H4 (cell line): Measurements from ENCODE around the gene GRID1. TPM values are rescaled to one million over a fixed set of nuclear protein-coding genes. Genes with fewer than 3 reads are reported as not detected.
"Not testable (repeated sequence)": the region's sequence is repeated elsewhere in the genome, so short reads cannot be mapped to it uniquely, and the experiment has no call there.

Experiments used
- DNase-seq: peaks from one replicate; pipeline ENCODE4 v3.0.0-alpha.2; 2015; ENCODE audit warnings: low spot score
- total RNA-seq: library from RNA; depleted of rRNA; stranded (reverse); fragments of >200 nt; shearing (Covaris generic); gene quantifications from 2 replicates; pipeline ENCODE4 v1.2.3, GENCODE V29; 2014

GRID1 gene
- total RNA-seq, 1 experiment from 2014 or later = 2.4 TPM

DNA sequence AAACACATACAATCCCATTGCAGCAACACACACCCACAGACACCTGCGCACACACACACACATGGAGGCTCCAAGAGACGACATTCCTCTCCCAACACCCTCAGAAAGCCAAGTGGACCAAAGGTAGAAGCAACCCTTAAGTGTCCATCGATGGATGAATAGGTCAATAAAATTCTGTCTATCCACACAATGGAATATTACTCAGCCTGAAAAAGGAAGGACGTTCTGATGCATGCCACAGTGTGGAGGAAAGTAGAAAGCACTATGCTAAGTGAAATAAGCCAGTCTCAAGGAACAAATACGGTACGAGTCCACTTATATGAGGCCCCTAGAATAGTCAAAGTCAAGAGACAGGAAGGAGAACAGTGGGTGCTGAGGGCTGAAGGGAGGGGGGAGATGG lies 174.4 kb downstream of the GRID1 start:
- no peak for DNase-seq

- DNase-seq = no peak
Observed at GRCh38 chr10:86191686-86192085, 174.9 kb downstream of the GRID1 start.

GRCh38 chr10:86191166-86191565 lies 175.4 kb downstream of the GRID1 start:
- DNase-seq = no peak

- DNase-seq = no peak
Observed at GRCh38 chr10:86190291-86190690, 176.3 kb downstream of the GRID1 start.

GRCh38 chr10:86189891-86190290 lies 176.7 kb downstream of the GRID1 start:
- DNase-seq = no peak

GRCh38 chr10:86188796-86189558 lies 177.6 kb downstream of the GRID1 start:
- DNase-seq = no peak

- DNase-seq = no peak
Observed at GRCh38 chr10:86188326-86188725, 178.3 kb downstream of the GRID1 start.

- DNase-seq = no peak
Observed at GRCh38 chr10:86187499-86188239, 178.9 kb downstream of the GRID1 start.

GRCh38 chr10:86186633-86187032 lies 180.0 kb downstream of the GRID1 start:
- no peak for DNase-seq

GRCh38 chr10:86182595-86182994 lies 184.0 kb downstream of the GRID1 start:
- DNase-seq = no peak

DNA sequence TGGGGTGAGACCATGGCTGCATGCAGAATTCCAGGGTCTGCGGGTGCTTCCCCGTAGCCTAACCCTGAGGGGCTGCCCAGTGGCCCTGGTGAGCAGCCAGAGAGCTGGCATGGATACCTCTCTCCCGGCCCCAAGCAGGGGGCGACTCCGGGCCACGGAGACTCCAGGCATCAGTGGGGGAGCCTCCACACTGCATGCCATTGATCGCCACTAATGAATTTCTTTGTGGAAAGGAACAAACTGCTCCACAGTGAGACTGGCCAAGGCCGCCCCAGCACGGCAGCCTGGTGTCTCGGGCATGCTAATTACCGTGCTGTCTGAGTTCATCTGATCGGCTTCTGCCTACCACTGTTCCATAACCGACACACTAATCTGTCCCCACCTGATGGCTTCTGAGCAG lies 184.4 kb downstream of the GRID1 start:
- no peak for DNase-seq

GRCh38 chr10:86180861-86181260 lies 185.7 kb downstream of the GRID1 start:
- DNase-seq = no peak

DNA sequence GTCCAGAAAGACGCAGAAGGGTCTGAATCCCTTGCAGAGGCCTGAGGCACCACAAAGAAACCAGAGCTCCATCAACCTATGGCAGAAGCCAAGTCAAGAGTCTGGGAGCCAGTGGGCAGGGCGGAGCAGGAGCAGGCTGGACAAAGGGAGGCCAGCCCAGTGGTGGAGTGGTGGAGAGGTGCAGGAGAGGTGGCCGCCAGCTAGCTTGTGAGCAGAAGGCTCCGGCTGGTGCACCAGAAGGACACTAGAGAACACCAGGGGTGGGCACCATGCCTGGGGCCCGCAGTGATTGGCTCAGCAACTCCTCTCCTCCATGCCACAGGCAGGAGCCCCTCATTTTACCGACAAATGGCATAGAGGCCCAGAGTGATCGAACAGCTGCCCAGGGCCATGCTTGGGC lies 186.6 kb downstream of the GRID1 start:
- no peak for DNase-seq

DNA sequence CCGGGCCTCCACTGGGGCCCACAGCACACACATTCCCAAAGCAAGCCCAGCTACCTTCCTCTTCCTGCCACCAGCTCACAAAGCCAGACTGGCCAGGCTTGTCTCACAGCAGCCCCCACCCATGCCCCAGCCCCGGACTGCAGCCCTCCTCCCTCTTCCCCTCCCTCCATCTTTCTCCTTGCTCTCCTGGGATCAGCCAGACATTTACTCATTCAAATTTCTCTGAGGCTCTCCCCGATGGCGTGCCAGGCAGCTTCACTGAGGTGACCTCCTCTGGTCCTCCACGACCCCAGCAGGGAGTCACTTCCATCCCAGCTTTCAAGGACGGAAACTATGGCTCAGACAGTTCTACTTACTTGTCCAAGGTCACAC lies 187.5 kb downstream of the GRID1 start:
- DNase-seq = no peak

GRCh38 chr10:86178401-86179152 lies 188.0 kb downstream of the GRID1 start:
- no peak for DNase-seq

- no peak for DNase-seq
Observed at GRCh38 chr10:86177537-86178155, 188.9 kb downstream of the GRID1 start.

DNA sequence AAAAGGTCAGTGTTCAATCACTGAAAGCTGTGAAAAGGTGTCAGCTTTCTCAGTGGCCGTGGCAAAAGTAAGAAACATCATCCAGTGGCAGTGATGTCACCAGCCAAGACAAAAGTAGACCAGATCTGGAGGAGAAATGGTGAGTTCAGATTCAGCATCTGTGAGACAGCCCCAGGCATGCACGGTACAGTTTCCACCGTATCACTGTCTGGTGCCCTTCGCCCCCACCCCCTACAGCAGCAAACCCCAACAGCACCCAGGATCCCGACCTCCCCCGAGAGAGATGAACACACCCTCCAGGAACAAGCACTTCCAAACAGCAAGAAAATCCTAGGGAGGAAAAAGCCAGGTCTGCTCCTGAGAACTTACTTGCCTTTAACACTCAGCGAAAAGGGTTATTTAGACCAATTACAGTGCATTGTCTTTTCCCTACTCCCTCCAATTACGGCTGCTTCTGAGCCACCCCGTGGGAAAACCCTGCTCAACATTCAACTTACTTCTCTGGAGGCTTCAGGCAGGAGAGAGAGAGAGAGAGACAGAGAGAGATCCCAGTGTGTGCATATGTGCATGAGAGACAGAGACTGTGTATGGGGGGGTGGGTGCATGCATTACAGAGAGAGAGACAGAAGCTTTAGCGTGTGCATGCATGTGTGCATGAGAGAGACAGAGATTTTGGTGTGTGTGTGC lies 189.6 kb downstream of the GRID1 start:
- no peak for DNase-seq

GRCh38 chr10:86175476-86175875 lies 191.1 kb downstream of the GRID1 start:
- not testable (repeated sequence) for DNase-seq

GRCh38 chr10:86172301-86172700 lies 194.3 kb downstream of the GRID1 start:
- no peak for DNase-seq

DNA sequence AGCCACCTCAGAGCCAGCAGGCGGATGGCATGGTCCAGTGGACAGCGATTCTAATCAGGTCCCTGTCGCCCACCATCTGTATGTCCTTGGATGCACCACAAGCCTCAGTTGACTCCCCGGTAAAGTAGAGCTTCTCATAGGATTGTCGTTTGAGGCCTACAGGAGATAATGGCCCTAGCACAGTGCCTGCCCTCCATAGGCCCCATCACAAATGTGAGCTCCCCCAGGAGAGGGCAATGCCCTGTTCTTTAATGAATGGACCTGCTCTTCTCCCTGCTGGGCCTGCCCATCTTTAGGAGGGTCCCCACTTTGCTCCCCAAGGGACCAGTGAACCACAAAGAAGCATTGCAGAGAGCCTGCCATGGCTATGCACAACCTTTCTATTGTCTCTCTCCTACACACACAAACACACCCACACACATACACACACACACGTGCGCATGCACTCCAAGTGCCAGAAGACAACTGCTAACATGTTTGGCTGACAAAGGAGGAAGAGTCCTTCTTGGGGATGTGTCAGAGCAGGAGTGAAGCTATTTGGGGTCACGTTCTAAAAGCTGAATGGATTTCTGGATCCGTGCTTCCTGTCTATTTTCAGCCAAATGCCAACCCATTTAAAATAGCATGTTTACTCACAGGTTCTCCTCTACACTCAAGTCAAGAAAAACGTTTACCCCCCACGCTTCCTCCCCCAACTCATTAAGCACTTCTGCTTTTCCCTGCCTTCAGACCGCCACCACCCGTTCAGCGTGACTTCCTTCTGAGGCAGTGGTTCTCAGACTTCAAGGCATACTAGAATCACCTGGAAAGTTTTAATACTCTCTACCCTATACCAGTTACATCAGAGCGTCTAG lies 196.1 kb downstream of the GRID1 start:
- DNase-seq = no peak
